C1 segment of cervical spinal cord (tissue), 14 donors: ENCODE measurements around the gene PAQR7.

Experiments
- DNase-seq, 14 donors: peaks; one replicate each; lab custom pipeline; 2025; lab: John Stamatoyannopoulos, UW

Gene PAQR7

GRCh38 chr1:25817840-25818501 lies 57.5 kb downstream of the PAQR7 start:
- no peak for DNase-seq

- DNase-seq: no peak
Observed at GRCh38 chr1:25816112-25816718, 59.3 kb downstream of the PAQR7 start.

- no peak for DNase-seq
Observed at GRCh38 chr1:25815208-25816111, 60.0 kb downstream of the PAQR7 start.

GRCh38 chr1:25814549-25815087 lies 60.9 kb downstream of the PAQR7 start:
- no peak for DNase-seq

GRCh38 chr1:25813734-25814471 lies 61.6 kb downstream of the PAQR7 start:
- DNase-seq: no peak

- no peak for DNase-seq
Observed at GRCh38 chr1:25813071-25813733, 62.3 kb downstream of the PAQR7 start.
